Thoracic aorta endothelial cell (primary cell): ENCODE data around the gene WNT3A. TPM values are rescaled to one million over a fixed set of nuclear protein-coding genes. Genes with fewer than 3 reads are reported as not detected.

Source experiments
- small RNA-seq: library from RNA; depleted of rRNA; stranded (forward); fragments of <200 nt; gene quantifications from one replicate; pipeline ENCODE3, GENCODE V24; 2012
- total RNA-seq: library from RNA; depleted of rRNA; stranded (reverse); fragments of >200 nt; gene quantifications from 2 replicates; pipeline ENCODE4 v1.2.3, GENCODE V29; 2012

Gene WNT3A
- not detected in 2 replicates for total RNA-seq

GRCh38 chr1:228006786-228007048, at the start of gene WNT3A:
Gene WNT3A, plus strand, starts transcription at chr1:228006998. Its CDS starts 131 bp downstream, at chr1:228007129.

GRCh38 chr1:228082214-228082917, 75.6 kb downstream of the WNT3A start, which contains the start of gene ARF1:
Gene ARF1, plus strand, starts transcription at chr1:228082708. Its CDS starts 14,407 bp downstream, at chr1:228097115.

GRCh38 chr1:228102791-228103620, 96.2 kb downstream of the WNT3A start, which contains the start of gene C1orf35:
Gene C1orf35, minus strand, starts transcription at chr1:228103325. Its CDS starts 98 bp downstream, at chr1:228103227.

GRCh38 chr1:228109073-228109961, 102.5 kb downstream of the WNT3A start, which contains the start of gene MRPL55:
Gene MRPL55, minus strand, starts transcription at chr1:228109299. Its CDS starts 1,039 bp downstream, at chr1:228108260.

Small RNA genes within 50 kb of the gene (small RNA-seq; reads per million reads assigned to genes)
- not detected for gene SEPT14P17

Other genes with a start within 250 kb of the WNT3A start
- gene PRSS38, start 191.3 kb upstream of the WNT3A start, total RNA-seq: not detected in 2 replicates
- gene WNT9A, start 59.1 kb upstream of the WNT3A start, total RNA-seq: 1.1 and 2.7 TPM in 2 replicates
- gene ARF1, start 75.7 kb downstream of the WNT3A start, total RNA-seq: 316 and 396 TPM in 2 replicates
- 7.3 and 10.1 TPM in 2 replicates for gene C1orf35, start 96.3 kb downstream of the WNT3A start, total RNA-seq
- 28.1 and 32.4 TPM in 2 replicates for gene MRPL55, start 102.3 kb downstream of the WNT3A start, total RNA-seq
- gene GUK1, start 133.3 kb downstream of the WNT3A start, total RNA-seq: 224 and 243 TPM in 2 replicates
- gene GJC2, start 142.9 kb downstream of the WNT3A start, total RNA-seq: 0.57 and 0.93 TPM in 2 replicates
- gene IBA57, start 158.8 kb downstream of the WNT3A start, total RNA-seq: 5.5 and 8.2 TPM in 2 replicates
- gene OBSCN, start 201.0 kb downstream of the WNT3A start, total RNA-seq: 1.4 and 1.9 TPM in 2 replicates